T follicular helper cell (primary cell): Measurements from ENCODE around the gene TTR.

ENCODE experiments used
- DNase-seq: peaks from one replicate; pipeline ENCODE4 v3.0.0-alpha.2; 2020; ENCODE audit warnings: low read depth
- total RNA-seq, 2 experiments: gene quantifications; one replicate each; lab custom pipeline; 2026; lab: John Stamatoyannopoulos, UW

Gene TTR
- total RNA-seq = 0 reads per million in 2 experiments

- DNase-seq = no peak
These were observed at the start of gene TTR for GRCh38 chr18:31591628-31592027. Gene TTR (plus strand): TSS chr18:31591877. CDS start chr18:31591903, 26 bp downstream.

- DNase-seq = no peak
These were observed 45.2 kb upstream of the TTR start for GRCh38 chr18:31546476-31546875.

- no peak for DNase-seq
These were observed 42.8 kb upstream of the TTR start for GRCh38 chr18:31548853-31549252.

GRCh38 chr18:31549416-31549815, 42.3 kb upstream of the TTR start:
- DNase-seq = no peak

GRCh38 chr18:31551883-31552282, 39.8 kb upstream of the TTR start:
- no peak for DNase-seq

GRCh38 chr18:31553800-31554199, 37.9 kb upstream of the TTR start:
- no peak for DNase-seq

- no peak for DNase-seq
These were observed 36.9 kb upstream of the TTR start for GRCh38 chr18:31554776-31555175.

GRCh38 chr18:31555971-31556747, 35.5 kb upstream of the TTR start:
- peak; percentile 2 for DNase-seq

GRCh38 chr18:31557446-31557845, 34.2 kb upstream of the TTR start:
- DNase-seq = no peak

- DNase-seq = no peak
These were observed 33.1 kb upstream of the TTR start for GRCh38 chr18:31558567-31558966.

GRCh38 chr18:31562726-31563125, 29.0 kb upstream of the TTR start:
- no peak for DNase-seq

- no peak for DNase-seq
These were observed 27.9 kb upstream of the TTR start for GRCh38 chr18:31563778-31564177.

- no peak for DNase-seq
These were observed 26.3 kb upstream of the TTR start for GRCh38 chr18:31565345-31565744.

GRCh38 chr18:31565782-31566512, 25.7 kb upstream of the TTR start:
- DNase-seq = no peak

GRCh38 chr18:31566576-31567306, 24.9 kb upstream of the TTR start:
- no peak for DNase-seq

GRCh38 chr18:31572368-31572767, 19.3 kb upstream of the TTR start:
- no peak for DNase-seq

GRCh38 chr18:31573051-31573450, 18.6 kb upstream of the TTR start:
- no peak for DNase-seq

GRCh38 chr18:31574359-31574758, 17.3 kb upstream of the TTR start:
- no peak for DNase-seq

GRCh38 chr18:31575515-31576257, 16.0 kb upstream of the TTR start:
- DNase-seq = no peak

- no peak for DNase-seq
These were observed 15.0 kb upstream of the TTR start for GRCh38 chr18:31576670-31577069.

- no peak for DNase-seq
These were observed 14.5 kb upstream of the TTR start for GRCh38 chr18:31577195-31577594.

- no peak for DNase-seq
These were observed 13.6 kb upstream of the TTR start for GRCh38 chr18:31578126-31578525.
